B cell (primary cell): ENCODE results near the gene DKKL1. TPM values are rescaled to one million over a fixed set of nuclear protein-coding genes. Genes with fewer than 3 reads are reported as not detected.

Experiments used
- ATAC-seq: fragments of 200-7000 bp; cut with Tn5 transposase; one replicate; pipeline ENCODE4 v1.10.0; 2021; ENCODE audit warnings: low read depth, mild to moderate bottlenecking, moderate number of reproducible peaks, moderate library complexity
- CTCF ChIA-PET: fragments of 350-600 bp; sonication (Branson Sonifier 250); formaldehyde crosslinking; loops from one replicate; lab custom pipeline; 2021; ENCODE audit warnings: antibody characterized with exemption, inconsistent platforms; lab: Charles Lee
- POLR2A ChIA-PET: fragments of 350-600 bp; sonication (Branson Sonifier 250); formaldehyde crosslinking; loops from one replicate; lab custom pipeline; 2021; ENCODE audit warnings: antibody characterized with exemption; lab: Charles Lee
- DNase-seq: peaks from one replicate; pipeline ENCODE4 v3.0.0; 2013
- H2AFZ ChIP-seq: 2 replicates; pipeline ENCODE4 v1.6.1; 2012; ENCODE audit warnings: mild to moderate bottlenecking, low read depth, low read length; ENCODE audit not compliant: insufficient read depth, poor library complexity, severe bottlenecking
- H3K27ac ChIP-seq, 2 donors: 1 replicate in 1 of 2; 2 replicates in 1 of 2; pipeline ENCODE4 v1.5.1; 2012 to 2013; ENCODE audit warnings: low read length in 2 of 2, mild to moderate bottlenecking in 2 of 2, moderate library complexity in 1 of 2
- H3K27me3 ChIP-seq, 4 experiments: fragments of 200-600 bp in 1 of 4; sonication (generic) in 1 of 4; replicated peaks in 1 of 4; 1 replicate in 2 of 4; 2 replicates in 2 of 4; pipeline versions ENCODE4 v1.6.1 to v1.7.0; 2013 to 2016; ENCODE audit warnings: low read length in 3 of 4, mild to moderate bottlenecking in 2 of 4, mixed read lengths in 1 of 4, moderate library complexity in 1 of 4; ENCODE audit not compliant: insufficient read depth in 4 of 4, control insufficient read depth in 3 of 4; ENCODE audit errors: control extremely low read depth in 1 of 4
- H3K36me3 ChIP-seq, 2 experiments: replicated peaks in 1 of 2; 1 replicate in 1 of 2; 2 replicates in 1 of 2; pipeline versions ENCODE4 v1.6.1 to v1.7.1; 2013; ENCODE audit warnings: low read length in 1 of 2; ENCODE audit not compliant: insufficient read depth in 2 of 2, control insufficient read depth in 1 of 2; ENCODE audit errors: control extremely low read depth in 1 of 2, extremely low read depth in 1 of 2
- H3K4me1 ChIP-seq, 2 donors: fragments of 200-600 bp in 1 of 2; sonication (generic) in 1 of 2; 1 replicate in 1 of 2; 2 replicates in 1 of 2; pipeline versions ENCODE4 v1.5.1 to v1.6.1; 2013 to 2017; ENCODE audit warnings: low read length in 2 of 2; ENCODE audit not compliant: control insufficient read depth in 2 of 2, insufficient read depth in 2 of 2
- H3K4me2 ChIP-seq: replicated peaks from 2 replicates; pipeline ENCODE3; 2012; ENCODE audit warnings: mild to moderate bottlenecking, low read depth, low read length; ENCODE audit not compliant: poor library complexity, severe bottlenecking
- H3K4me3 ChIP-seq, 5 experiments: fragments of 200-600 bp in 1 of 5; sonication (generic) in 1 of 5; 1 replicate in 3 of 5; 2 replicates in 2 of 5; pipeline versions ENCODE4 v1.5.1 to v1.7.0; 2011 to 2016; ENCODE audit warnings: low read length in 4 of 5, mild to moderate bottlenecking in 4 of 5, low read depth in 2 of 5, control low read depth in 1 of 5, moderate library complexity in 1 of 5; ENCODE audit not compliant: insufficient read depth in 1 of 5; ENCODE audit errors: control extremely low read depth in 1 of 5, extremely low read depth in 1 of 5
- H3K79me2 ChIP-seq: fragments of 200-600 bp; sonication (generic); one replicate; pipeline ENCODE4 v1.6.0; 2016; ENCODE audit warnings: low read length; ENCODE audit not compliant: control insufficient read depth, insufficient read depth
- H3K9ac ChIP-seq: fragments of 200-600 bp; sonication (generic); 2 replicates; pipeline ENCODE4 v1.6.1; 2017; ENCODE audit warnings: mild to moderate bottlenecking, low read length, moderate library complexity
- H3K9me3 ChIP-seq, 3 donors: one replicate each; pipeline versions ENCODE4 v1.6.1 to v1.7.1; 2013; ENCODE audit warnings: low read length in 2 of 3; ENCODE audit not compliant: control insufficient read depth in 2 of 3, insufficient read depth in 1 of 3; ENCODE audit errors: control extremely low read depth in 1 of 3
- H4K20me1 ChIP-seq: 2 replicates; pipeline ENCODE4 v1.6.0; 2012; ENCODE audit warnings: mild to moderate bottlenecking, low read length; ENCODE audit not compliant: insufficient read depth, control insufficient read depth, poor library complexity, severe bottlenecking
- H3K27ac Mint-ChIP-seq: one replicate; pipeline ENCODE4 v1.8.0; 2021; ENCODE audit warnings: mixed read lengths
- H3K27me3 Mint-ChIP-seq: one replicate; pipeline ENCODE4 v1.8.0; 2021; ENCODE audit warnings: mixed read lengths
- H3K4me1 Mint-ChIP-seq: one replicate; pipeline ENCODE4 v1.8.0; 2021; ENCODE audit warnings: mixed read lengths
- H3K4me3 Mint-ChIP-seq: one replicate; pipeline ENCODE4 v1.8.0; 2021; ENCODE audit warnings: mixed read lengths
- H3K9me3 Mint-ChIP-seq: one replicate; pipeline ENCODE4 v1.8.0; 2022; ENCODE audit warnings: mixed read lengths; ENCODE audit not compliant: insufficient read depth
- EZH2 ChIP-seq: IDR thresholded peaks from 2 replicates; pipeline ENCODE4 v1.6.1; 2012; ENCODE audit warnings: borderline replicate concordance, low read depth, mild to moderate bottlenecking, moderate library complexity, low read length; ENCODE audit not compliant: insufficient read depth, poor library complexity, severe bottlenecking
- WGBS: methylation state at CpG from one replicate; pipeline ENCODE4 v1.1.5; 2013; ENCODE audit warnings: missing lambda C conversion rate; ENCODE audit not compliant: insufficient coverage; 5-methylcytosine and 5-hydroxymethylcytosine counted together
- intact Hi-C: fragments of 100-400 bp; cut with micrococcal nuclease; formaldehyde crosslinking; loops from one replicate; pipeline ENCODE4 v1.10.0; 2022
- polyA plus RNA-seq: library from polyadenylated mRNA; depleted of rRNA; stranded (reverse); fragments of >200 nt; gene quantifications from 2 replicates; pipeline ENCODE4 v1.2.3, GENCODE V29; 2012
- total RNA-seq, 2 donors: library from RNA; stranded (reverse); fragments of 120-200 nt in 1 of 2; gene quantifications; 1 replicate in 1 of 2; 2 replicates in 1 of 2; pipeline versions ENCODE4 v1.2.3 to v1.2.4, GENCODE V29; 2013 to 2022
- TF ChIP-seq, protein P1 (sequence below): fragments of 200-600 bp; IDR thresholded peaks from one replicate; pipeline ENCODE4 v1.8.0; 2022; ENCODE audit warnings: antibody characterized with exemption, mild to moderate bottlenecking

DKKL1 gene
- total and polyA plus RNA-seq, 2 donors (not counting 1 experiment from before 2014, with no cell fraction given): 1.2 to 1.6 TPM

DNA sequence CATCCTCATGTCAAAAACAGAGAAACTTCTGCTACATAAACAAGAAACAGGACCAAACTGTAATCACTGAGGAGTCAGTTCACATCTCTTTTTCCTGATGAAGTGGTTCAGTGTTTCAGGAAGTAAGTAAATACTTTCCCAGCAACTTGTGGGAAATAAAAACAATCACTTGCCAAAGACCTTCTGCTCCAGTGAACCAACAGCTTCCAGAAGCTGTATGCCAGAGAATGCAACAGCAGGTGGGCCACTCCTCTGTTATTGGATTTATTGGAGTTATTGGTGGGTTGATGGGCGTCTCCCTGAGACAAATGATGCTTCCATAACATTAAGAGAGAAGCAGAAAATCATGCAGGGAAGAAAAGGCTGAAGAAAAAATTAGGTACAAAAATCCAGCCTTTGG is 48.6 kb upstream of the DKKL1 start:
- no peak for DNase-seq
- Histone ChIP-seq H3K27ac (no peak overlapping the region), H3K27me3 (no peaks in the 10 kb centered on the region), H3K9ac (no peak overlapping the region), H3K4me3 (no peak overlapping the region), H3K4me2 (no peak overlapping the region), H2AFZ (no peak overlapping the region), H4K20me1 (no peaks in the 10 kb centered on the region), H3K4me1 (peaks cover 13 to 14% of the 10 kb centered on the region in 2 donors), H3K9me3 (peaks cover 7 to 19% (median 10%) of the 10 kb centered on the region in 3 donors), H3K36me3 (peaks cover 7 to 14% of the 10 kb centered on the region in 2 experiments), H3K79me2 (peaks cover 76% of the 10 kb centered on the region)
- no peak for TF ChIP-seq EZH2
- TF ChIP-seq, protein P1, sequence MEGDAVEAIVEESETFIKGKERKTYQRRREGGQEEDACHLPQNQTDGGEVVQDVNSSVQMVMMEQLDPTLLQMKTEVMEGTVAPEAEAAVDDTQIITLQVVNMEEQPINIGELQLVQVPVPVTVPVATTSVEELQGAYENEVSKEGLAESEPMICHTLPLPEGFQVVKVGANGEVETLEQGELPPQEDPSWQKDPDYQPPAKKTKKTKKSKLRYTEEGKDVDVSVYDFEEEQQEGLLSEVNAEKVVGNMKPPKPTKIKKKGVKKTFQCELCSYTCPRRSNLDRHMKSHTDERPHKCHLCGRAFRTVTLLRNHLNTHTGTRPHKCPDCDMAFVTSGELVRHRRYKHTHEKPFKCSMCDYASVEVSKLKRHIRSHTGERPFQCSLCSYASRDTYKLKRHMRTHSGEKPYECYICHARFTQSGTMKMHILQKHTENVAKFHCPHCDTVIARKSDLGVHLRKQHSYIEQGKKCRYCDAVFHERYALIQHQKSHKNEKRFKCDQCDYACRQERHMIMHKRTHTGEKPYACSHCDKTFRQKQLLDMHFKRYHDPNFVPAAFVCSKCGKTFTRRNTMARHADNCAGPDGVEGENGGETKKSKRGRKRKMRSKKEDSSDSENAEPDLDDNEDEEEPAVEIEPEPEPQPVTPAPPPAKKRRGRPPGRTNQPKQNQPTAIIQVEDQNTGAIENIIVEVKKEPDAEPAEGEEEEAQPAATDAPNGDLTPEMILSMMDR: no peak
- Mint-ChIP-seq H3K9me3 (peaks cover 7% of the 10 kb centered on the region), H3K4me1 (peaks cover 46% of the 10 kb centered on the region), H3K4me3 (no peak overlapping the region), H3K27me3 (no peaks in the 10 kb centered on the region), H3K27ac (no peak overlapping the region)
- ATAC-seq: no peak
- ChIA-PET CTCF (interaction anchor here (0.7 to 2.2 kb wide), 3 partner anchors 9 to 76 kb away, joined by 3 to 12 read pairs (median 4); partner anchors contain the start of gene SLC6A16), POLR2A (interaction anchor here (0.7 to 1.2 kb wide), 2 partner anchors 18 to 54 kb away, joined by 3 to 6 read pairs; no protein-coding TSS in a partner anchor)
- intact Hi-C loops: no loop called here
- WGBS: 100% methylated on average over 1 of the region's 1 CpG

GRCh38 chr19:49316284-49316683 is 47.4 kb upstream of the DKKL1 start:
- Histone ChIP-seq H2AFZ (no peak overlapping the region), H3K4me2 (no peak overlapping the region), H3K79me2 (peaks cover 67% of the 10 kb centered on the region), H3K27me3 (no peaks in the 10 kb centered on the region), H3K4me3 (no peak overlapping the region), H4K20me1 (no peaks in the 10 kb centered on the region), H3K9me3 (peaks cover 7 to 21% (median 17%) of the 10 kb centered on the region in 3 donors), H3K36me3 (peaks cover 7 to 13% of the 10 kb centered on the region in 2 experiments), H3K4me1 (peaks cover 5 to 13% of the 10 kb centered on the region in 2 donors), H3K27ac (no peak overlapping the region), H3K9ac (no peak overlapping the region)
- no peaks in the 10 kb centered on the region for H3K27me3 Mint-ChIP-seq
- ATAC-seq: no peak
- peaks cover 40% of the 10 kb centered on the region for H3K4me1 Mint-ChIP-seq
- H3K27ac Mint-ChIP-seq: no peak overlapping the region
- TF ChIP-seq EZH2: no peak
- H3K9me3 Mint-ChIP-seq: peaks cover 7% of the 10 kb centered on the region
- H3K4me3 Mint-ChIP-seq: no peak overlapping the region
- ChIA-PET POLR2A (interaction anchor here (0.8 to 1.2 kb wide), 2 partner anchors 19 to 53 kb away, joined by 3 to 5 read pairs; partner anchors contain the start of gene CD37), CTCF (interaction anchor here (0.7 to 2.9 kb wide), 6 partner anchors 8 to 75 kb away, joined by 3 to 12 read pairs (median 4); partner anchors contain the start of gene SLC6A16)
- intact Hi-C loops: no loop called here
- no peak for DNase-seq
